NCI-H2227 treated with DMSO at 0.1 percent for 48 hours (cell line): ENCODE measurements around the gene SYMPK.
"Not testable (repeated sequence)": the region's sequence is repeated elsewhere in the genome, so short reads cannot be mapped to it uniquely, and the experiment has no call there.

Source experiments
- DNase-seq: peaks from one replicate; lab custom pipeline; 2025; lab: John Stamatoyannopoulos, UW

Gene SYMPK

GRCh38 chr19:45885556-45886426 lies 22.8 kb upstream of the SYMPK start, which contains the start of gene IRF2BP1:
IRF2BP1 (minus strand) TSS chr19:45886141; CDS start chr19:45885774, 367 bp downstream.
- DNase-seq = peak; percentile 73

GRCh38 chr19:45884682-45885555 lies 22.0 kb upstream of the SYMPK start:
- no peak for DNase-seq

- DNase-seq = no peak
Observed at GRCh38 chr19:45883881-45884681, 21.1 kb upstream of the SYMPK start.

GRCh38 chr19:45883586-45883880 lies 20.6 kb upstream of the SYMPK start:
- no peak for DNase-seq

GRCh38 chr19:45882652-45883585 lies 20.0 kb upstream of the SYMPK start:
- DNase-seq = no peak

- no peak for DNase-seq
Observed at GRCh38 chr19:45881909-45882528, 19.1 kb upstream of the SYMPK start.

GRCh38 chr19:45881082-45881908 lies 18.3 kb upstream of the SYMPK start:
- no peak for DNase-seq

GRCh38 chr19:45879971-45880370 lies 17.0 kb upstream of the SYMPK start:
- no peak for DNase-seq

- DNase-seq = no peak
Observed at GRCh38 chr19:45879055-45879454, 16.1 kb upstream of the SYMPK start.

- no peak for DNase-seq
Observed at GRCh38 chr19:45878043-45878794, 15.3 kb upstream of the SYMPK start.

GRCh38 chr19:45876411-45877197 lies 13.7 kb upstream of the SYMPK start:
- DNase-seq = no peak

- no peak for DNase-seq
Observed at GRCh38 chr19:45876161-45876410, 13.1 kb upstream of the SYMPK start.

- no peak for DNase-seq
Observed at GRCh38 chr19:45874620-45874966, 11.6 kb upstream of the SYMPK start.

GRCh38 chr19:45873219-45873772 lies 10.3 kb upstream of the SYMPK start:
- no peak for DNase-seq

- DNase-seq = no peak
Observed at GRCh38 chr19:45872095-45872919, 9.4 kb upstream of the SYMPK start.

- no peak for DNase-seq
Observed at GRCh38 chr19:45870798-45871197, 7.9 kb upstream of the SYMPK start.

GRCh38 chr19:45867241-45867640 lies 4.3 kb upstream of the SYMPK start:
- DNase-seq = not testable (repeated sequence)
